ENCODE data around the gene QRFP. TPM values are rescaled to one million over a fixed set of nuclear protein-coding genes. Genes with fewer than 3 reads are reported as not detected.

The QRFP gene
- total RNA-seq, 6 experiments from 2014 or later: not detected

DNA sequence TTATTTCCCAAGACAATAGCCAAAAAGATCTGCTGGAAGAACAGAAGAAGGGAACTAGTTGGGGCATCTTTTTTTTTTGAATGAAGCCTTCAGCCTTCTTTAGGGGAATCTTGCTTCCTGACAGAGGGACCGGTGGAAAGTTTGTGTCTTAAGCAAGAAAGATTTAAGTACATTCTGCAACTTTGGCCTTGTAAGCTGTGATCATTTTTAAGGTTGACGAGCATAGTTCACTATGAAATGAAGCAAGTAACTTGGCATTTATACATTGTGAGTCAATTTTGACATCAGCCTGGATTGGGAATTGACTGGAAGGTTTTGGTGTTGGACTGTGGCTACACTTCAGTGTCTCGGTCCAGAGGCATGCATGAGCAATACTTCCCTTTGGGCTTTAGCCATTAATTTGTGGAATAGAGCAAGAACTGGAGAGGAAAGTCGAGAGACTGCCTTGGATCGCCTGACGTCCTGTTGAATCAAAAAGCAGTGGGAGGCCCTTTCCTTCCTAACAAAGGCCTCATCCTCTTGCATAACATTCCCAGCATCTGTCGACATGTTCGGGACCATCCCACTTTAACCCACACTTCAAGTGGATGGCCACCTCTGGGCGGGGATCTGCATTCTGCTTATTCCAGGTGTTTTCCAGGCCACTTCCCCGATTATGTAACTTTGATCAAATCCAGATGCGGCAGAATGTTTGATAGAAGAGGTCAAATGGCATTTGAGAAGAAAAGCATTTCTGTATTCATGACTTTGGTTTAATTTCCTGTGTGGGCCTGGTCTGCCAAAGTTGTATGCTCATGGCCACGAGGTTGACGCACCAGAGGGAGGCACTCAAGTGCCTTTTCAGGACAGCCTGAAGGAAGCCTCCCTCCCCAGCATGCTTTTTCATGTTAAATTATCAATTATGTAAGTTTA, 49.0 kb downstream of the QRFP start:
- DNase-seq: peak; percentile 99
- Mint-ChIP-seq H3K27me3 (ENCODE audit: insufficient read depth) (no peaks in the 10 kb centered on the region; the same call in none of the 2 replicates), H3K27ac (peak overlapping the region; percentile 96), H3K4me3 (peak overlapping the region; percentile 84), H3K9me3 (no peaks in the 10 kb centered on the region), H3K4me1 (ENCODE audit: low read depth) (peaks cover 75% of the 10 kb centered on the region), H3K36me3 (ENCODE audit: low read depth) (no peaks in the 10 kb centered on the region)
- TF ChIP-seq, protein P1, sequence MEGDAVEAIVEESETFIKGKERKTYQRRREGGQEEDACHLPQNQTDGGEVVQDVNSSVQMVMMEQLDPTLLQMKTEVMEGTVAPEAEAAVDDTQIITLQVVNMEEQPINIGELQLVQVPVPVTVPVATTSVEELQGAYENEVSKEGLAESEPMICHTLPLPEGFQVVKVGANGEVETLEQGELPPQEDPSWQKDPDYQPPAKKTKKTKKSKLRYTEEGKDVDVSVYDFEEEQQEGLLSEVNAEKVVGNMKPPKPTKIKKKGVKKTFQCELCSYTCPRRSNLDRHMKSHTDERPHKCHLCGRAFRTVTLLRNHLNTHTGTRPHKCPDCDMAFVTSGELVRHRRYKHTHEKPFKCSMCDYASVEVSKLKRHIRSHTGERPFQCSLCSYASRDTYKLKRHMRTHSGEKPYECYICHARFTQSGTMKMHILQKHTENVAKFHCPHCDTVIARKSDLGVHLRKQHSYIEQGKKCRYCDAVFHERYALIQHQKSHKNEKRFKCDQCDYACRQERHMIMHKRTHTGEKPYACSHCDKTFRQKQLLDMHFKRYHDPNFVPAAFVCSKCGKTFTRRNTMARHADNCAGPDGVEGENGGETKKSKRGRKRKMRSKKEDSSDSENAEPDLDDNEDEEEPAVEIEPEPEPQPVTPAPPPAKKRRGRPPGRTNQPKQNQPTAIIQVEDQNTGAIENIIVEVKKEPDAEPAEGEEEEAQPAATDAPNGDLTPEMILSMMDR (IDR thresholded peaks at IDR 0.05): peak; percentile 64

DNA sequence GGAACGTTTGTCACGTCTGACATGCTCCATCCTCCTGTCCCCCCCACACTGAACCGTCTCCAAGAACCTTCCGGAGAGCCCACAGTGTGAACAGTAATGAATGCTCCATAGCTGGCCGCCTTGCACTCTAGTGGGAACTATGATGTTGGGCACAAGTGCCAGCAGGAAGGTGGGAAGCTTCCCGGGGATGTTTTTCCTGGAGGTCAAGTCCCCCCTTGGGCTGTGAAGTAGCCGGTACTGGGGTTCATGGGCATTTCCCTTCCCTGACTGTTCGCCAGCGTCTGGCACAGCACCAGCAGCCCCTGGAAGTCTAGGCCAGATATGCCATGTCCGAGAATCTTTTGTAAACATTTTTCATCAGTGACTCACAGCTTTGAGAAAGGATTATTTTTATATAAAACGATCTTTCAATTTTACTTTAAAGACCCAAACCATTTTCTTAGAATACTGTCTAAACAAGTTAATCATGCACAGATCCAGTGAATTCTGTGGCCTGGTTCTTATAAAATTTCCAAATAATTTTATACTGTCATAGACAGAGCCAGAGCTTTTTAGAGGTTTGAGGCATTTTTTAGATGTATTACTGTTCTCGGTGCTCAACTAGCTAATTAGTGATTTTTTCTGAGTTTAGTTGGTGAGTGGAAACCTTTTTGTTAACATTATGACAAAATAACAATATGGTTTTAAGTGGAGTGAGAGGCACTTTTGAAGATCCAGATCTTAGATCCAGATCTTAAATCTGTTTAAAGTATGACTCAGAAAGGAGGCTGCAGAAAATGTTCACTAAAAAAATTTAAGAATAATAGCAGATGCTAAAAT, 49.9 kb downstream of the QRFP start:
- DNase-seq: peak; percentile 74
- H3K4me1 Mint-ChIP-seq (ENCODE audit: low read depth): peaks cover 81% of the 10 kb centered on the region
- no peaks in the 10 kb centered on the region; the same call in none of the 2 replicates for H3K27me3 Mint-ChIP-seq (ENCODE audit: insufficient read depth)
- peak overlapping the region; percentile 96 for H3K27ac Mint-ChIP-seq
- peak overlapping the region; percentile 84 for H3K4me3 Mint-ChIP-seq
- no peaks in the 10 kb centered on the region for H3K9me3 Mint-ChIP-seq
- H3K36me3 Mint-ChIP-seq (ENCODE audit: low read depth): no peaks in the 10 kb centered on the region
- TF ChIP-seq, protein P1 (IDR thresholded peaks at IDR 0.05): no peak

- TF ChIP-seq, protein P1 (IDR thresholded peaks at IDR 0.05): no peak
- Mint-ChIP-seq H3K4me1 (ENCODE audit: low read depth) (peaks cover 82% of the 10 kb centered on the region), H3K36me3 (ENCODE audit: low read depth) (no peaks in the 10 kb centered on the region), H3K9me3 (no peaks in the 10 kb centered on the region), H3K4me3 (peak overlapping the region; percentile 84), H3K27ac (peak overlapping the region; percentile 96), H3K27me3 (ENCODE audit: insufficient read depth) (no peaks in the 10 kb centered on the region; the same call in none of the 2 replicates)
- peak; percentile 70 for DNase-seq
These were observed 50.6 kb downstream of the QRFP start for GRCh38 chr9:130845901-130846481.

GRCh38 chr9:130845254-130845653, 51.4 kb downstream of the QRFP start:
- Mint-ChIP-seq H3K27me3 (ENCODE audit: insufficient read depth) (no peaks in the 10 kb centered on the region; the same call in none of the 2 replicates), H3K36me3 (ENCODE audit: low read depth) (no peaks in the 10 kb centered on the region), H3K9me3 (no peaks in the 10 kb centered on the region), H3K4me3 (peak overlapping the region; percentile 84), H3K4me1 (ENCODE audit: low read depth) (peaks cover 88% of the 10 kb centered on the region), H3K27ac (peak overlapping the region; percentile 96)
- TF ChIP-seq, protein P1 (IDR thresholded peaks at IDR 0.05): no peak
- no peak for DNase-seq

DNA sequence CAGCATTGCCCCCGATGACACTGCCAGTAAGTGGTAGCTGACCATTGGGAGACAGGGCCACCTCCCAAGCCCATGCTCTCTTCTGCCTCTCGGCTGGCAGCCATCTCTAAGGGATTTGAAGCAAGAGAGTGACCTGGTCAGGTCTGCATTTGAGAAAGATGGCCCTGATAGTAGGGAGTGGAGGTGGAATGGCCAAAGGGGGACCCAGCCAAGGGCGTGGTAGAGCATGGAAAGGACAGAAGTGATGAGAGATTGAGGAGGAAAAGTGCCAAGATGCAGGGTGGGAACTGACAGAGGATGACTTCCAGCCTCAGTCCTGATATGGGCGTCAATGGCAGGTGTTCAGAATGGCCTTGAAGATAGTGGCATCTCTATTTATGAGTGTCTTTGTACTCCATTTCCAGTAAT, 52.6 kb downstream of the QRFP start:
- H3K27me3 Mint-ChIP-seq (ENCODE audit: insufficient read depth): no peaks in the 10 kb centered on the region; the same call in none of the 2 replicates
- no peaks in the 10 kb centered on the region for H3K36me3 Mint-ChIP-seq (ENCODE audit: low read depth)
- H3K9me3 Mint-ChIP-seq: no peaks in the 10 kb centered on the region
- DNase-seq: no peak
- H3K4me3 Mint-ChIP-seq: peak overlapping the region; percentile 59
- H3K27ac Mint-ChIP-seq: peak overlapping the region; percentile 72
- TF ChIP-seq, protein P1 (IDR thresholded peaks at IDR 0.05): no peak
- peaks cover 88% of the 10 kb centered on the region for H3K4me1 Mint-ChIP-seq (ENCODE audit: low read depth)
